CD4-positive, alpha-beta T cell (primary cell): ENCODE measurements around the gene MMS19. TPM values are rescaled to one million over a fixed set of nuclear protein-coding genes. Genes with fewer than 3 reads are reported as not detected.

ENCODE experiments used
- ATAC-seq: fragments of 200-7000 bp; cut with Tn5 transposase; one replicate; pipeline ENCODE4 v1.10.0; 2022; ENCODE audit warnings: mild to moderate bottlenecking; ENCODE audit not compliant: poor library complexity
- CTCF ChIA-PET: fragments of 350-600 bp; sonication (Branson Sonifier 250); formaldehyde crosslinking; loops from one replicate; lab custom pipeline; 2021; ENCODE audit warnings: antibody characterized with exemption, inconsistent platforms; lab: Charles Lee
- POLR2A ChIA-PET: fragments of 350-600 bp; sonication (Branson Sonifier 250); formaldehyde crosslinking; loops from one replicate; lab custom pipeline; 2021; ENCODE audit warnings: antibody characterized with exemption, inconsistent platforms; lab: Charles Lee
- DNase-seq, 14 experiments: peaks; one replicate each; pipeline ENCODE4 v3.0.0-alpha.2; 2013 to 2020; ENCODE audit warnings: mixed read lengths in 2 of 14
- H3K27ac ChIP-seq, 2 donors: one replicate each; pipeline versions ENCODE4 v1.5.1 to v1.7.0; 2013; ENCODE audit warnings: low read length in 2 of 2, low read depth in 1 of 2, mild to moderate bottlenecking in 1 of 2
- H3K27me3 ChIP-seq, 2 experiments: 1 replicate in 1 of 2; 2 replicates in 1 of 2; pipeline versions ENCODE4 v1.6.1 to v1.7.0; 2013; ENCODE audit warnings: low read length in 2 of 2, control low read depth in 1 of 2, mild to moderate bottlenecking in 1 of 2, moderate library complexity in 1 of 2; ENCODE audit not compliant: insufficient read depth in 2 of 2, control insufficient read depth in 1 of 2
- H3K36me3 ChIP-seq: one replicate; pipeline ENCODE4 v1.6.1; 2013; ENCODE audit warnings: low read length, control low read depth; ENCODE audit not compliant: insufficient read depth
- H3K4me1 ChIP-seq: one replicate; pipeline ENCODE4 v1.6.1; 2013; ENCODE audit warnings: low read length, control low read depth; ENCODE audit not compliant: insufficient read depth
- H3K4me3 ChIP-seq: one replicate; pipeline ENCODE4 v1.5.1; 2013; ENCODE audit warnings: mild to moderate bottlenecking, low read length, moderate library complexity
- H3K9me3 ChIP-seq, 2 experiments: 1 replicate in 1 of 2; 2 replicates in 1 of 2; pipeline versions ENCODE4 v1.6.1 to v1.7.0; 2013; ENCODE audit warnings: low read length in 2 of 2, mild to moderate bottlenecking in 2 of 2, control low read depth in 1 of 2, moderate library complexity in 1 of 2; ENCODE audit not compliant: control insufficient read depth in 1 of 2, insufficient read depth in 1 of 2
- H3K27ac Mint-ChIP-seq: one replicate; pipeline ENCODE4 v1.8.0; 2020; ENCODE audit warnings: mixed read lengths
- H3K27me3 Mint-ChIP-seq: one replicate; pipeline ENCODE4 v1.8.0; 2021; ENCODE audit warnings: mixed read lengths
- H3K36me3 Mint-ChIP-seq: one replicate; pipeline ENCODE4 v1.8.0; 2021; ENCODE audit warnings: low read depth, mixed read lengths
- H3K4me1 Mint-ChIP-seq: one replicate; pipeline ENCODE4 v1.8.0; 2021; ENCODE audit warnings: low read depth, mixed read lengths
- H3K4me3 Mint-ChIP-seq: one replicate; pipeline ENCODE4 v1.8.0; 2020; ENCODE audit warnings: mild to moderate bottlenecking, mixed read lengths
- H3K9me3 Mint-ChIP-seq: one replicate; pipeline ENCODE4 v1.8.0; 2020; ENCODE audit warnings: mixed read lengths
- intact Hi-C, 2 experiments: fragments of 100-400 bp; cut with DNase I in 1 of 2; cut with micrococcal nuclease in 1 of 2; formaldehyde crosslinking; loops; one replicate each; pipeline versions ENCODE4 v1.15.1 to v1.9.0; 2023 to 2025; cut with DNase I, micrococcal nuclease
- total RNA-seq, 174 experiments: library from RNA in 2 of 174; stranded (reverse) in 2 of 174; gene quantifications; one replicate each; pipeline ENCODE4 v1.2.3 and lab custom pipeline; 2021 to 2026
- TF ChIP-seq, protein P1 (sequence below): fragments of 200-600 bp; IDR thresholded peaks from one replicate; pipeline ENCODE4 v1.8.0; 2022; ENCODE audit warnings: antibody characterized with exemption, mild to moderate bottlenecking

MMS19 gene
- total RNA-seq, 2 experiments from 2014 or later, result 58.4 to 65.7 TPM

DNA sequence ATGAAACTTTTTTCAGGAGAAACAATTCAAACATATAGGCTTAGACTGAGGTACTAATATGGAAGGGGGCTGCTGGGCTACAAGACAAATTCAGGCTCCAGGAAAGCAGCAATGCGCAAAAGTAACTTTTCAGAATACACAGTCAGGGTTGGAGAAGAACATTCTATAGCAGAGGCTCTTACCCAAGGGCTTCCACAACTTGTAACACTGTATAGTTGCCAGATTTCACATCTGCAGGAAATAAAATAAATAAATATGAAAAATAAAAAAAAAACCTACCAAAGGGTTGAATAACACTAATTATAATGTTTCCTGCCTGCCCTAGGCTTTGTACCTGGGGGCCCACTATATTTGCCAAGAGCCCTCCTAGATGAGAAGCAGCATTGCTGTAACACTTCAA, 14.3 kb downstream of the MMS19 start:
- ChIA-PET CTCF (no interaction called here), POLR2A (interaction anchor here (0.9 to 1.1 kb wide), 2 partner anchors 11 to 15 kb away, joined by 3 to 4 read pairs; partner anchors contain the start of gene UBTD1)
- no peak overlapping the region for H3K4me3 ChIP-seq
- Mint-ChIP-seq H3K27me3 (no peaks in the 10 kb centered on the region), H3K27ac (no peak overlapping the region), H3K4me3 (no peak overlapping the region), H3K9me3 (no peaks in the 10 kb centered on the region), H3K36me3 (peaks cover 58% of the 10 kb centered on the region), H3K4me1 (peaks cover 13% of the 10 kb centered on the region)
- no peak for DNase-seq
- TF ChIP-seq, protein P1, sequence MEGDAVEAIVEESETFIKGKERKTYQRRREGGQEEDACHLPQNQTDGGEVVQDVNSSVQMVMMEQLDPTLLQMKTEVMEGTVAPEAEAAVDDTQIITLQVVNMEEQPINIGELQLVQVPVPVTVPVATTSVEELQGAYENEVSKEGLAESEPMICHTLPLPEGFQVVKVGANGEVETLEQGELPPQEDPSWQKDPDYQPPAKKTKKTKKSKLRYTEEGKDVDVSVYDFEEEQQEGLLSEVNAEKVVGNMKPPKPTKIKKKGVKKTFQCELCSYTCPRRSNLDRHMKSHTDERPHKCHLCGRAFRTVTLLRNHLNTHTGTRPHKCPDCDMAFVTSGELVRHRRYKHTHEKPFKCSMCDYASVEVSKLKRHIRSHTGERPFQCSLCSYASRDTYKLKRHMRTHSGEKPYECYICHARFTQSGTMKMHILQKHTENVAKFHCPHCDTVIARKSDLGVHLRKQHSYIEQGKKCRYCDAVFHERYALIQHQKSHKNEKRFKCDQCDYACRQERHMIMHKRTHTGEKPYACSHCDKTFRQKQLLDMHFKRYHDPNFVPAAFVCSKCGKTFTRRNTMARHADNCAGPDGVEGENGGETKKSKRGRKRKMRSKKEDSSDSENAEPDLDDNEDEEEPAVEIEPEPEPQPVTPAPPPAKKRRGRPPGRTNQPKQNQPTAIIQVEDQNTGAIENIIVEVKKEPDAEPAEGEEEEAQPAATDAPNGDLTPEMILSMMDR, result no peak
- H3K36me3 ChIP-seq, result peaks cover 55% of the 10 kb centered on the region
- no peaks in the 10 kb centered on the region for H3K27me3 ChIP-seq
- H3K27ac ChIP-seq, result no peak overlapping the region
- no peaks in the 10 kb centered on the region for H3K9me3 ChIP-seq
- no peaks in the 10 kb centered on the region for H3K4me1 ChIP-seq
- ATAC-seq, result no peak
- intact Hi-C loops, result no loop called here

DNA sequence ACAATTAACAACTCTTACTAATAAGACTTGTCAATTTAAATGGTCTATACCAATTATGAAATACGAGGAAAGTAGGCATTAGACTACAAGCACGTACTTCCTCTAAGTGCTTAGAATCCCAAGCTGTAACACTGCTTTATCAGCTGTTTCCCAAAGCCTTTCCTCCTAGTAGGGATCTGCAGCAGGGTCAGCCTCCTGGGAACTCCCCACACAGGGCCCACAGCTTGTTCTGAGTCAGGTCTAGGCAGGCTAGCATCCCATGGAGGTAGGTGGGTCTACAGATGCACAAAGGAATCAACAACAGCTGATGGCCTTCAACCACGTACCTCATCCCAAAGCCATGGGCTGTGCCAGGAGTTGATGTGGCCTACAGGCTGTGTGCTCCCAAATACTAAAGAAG, 14.7 kb downstream of the MMS19 start:
- Mint-ChIP-seq H3K27me3 (no peaks in the 10 kb centered on the region), H3K4me1 (peaks cover 9% of the 10 kb centered on the region), H3K4me3 (no peak overlapping the region), H3K36me3 (peaks cover 59% of the 10 kb centered on the region), H3K27ac (no peak overlapping the region), H3K9me3 (no peaks in the 10 kb centered on the region)
- H3K4me3 ChIP-seq, result no peak overlapping the region
- ATAC-seq (no peak), DNase-seq (no peak)
- no peaks in the 10 kb centered on the region for H3K27me3 ChIP-seq
- H3K4me1 ChIP-seq, result no peaks in the 10 kb centered on the region
- ChIA-PET POLR2A (interaction anchor here (1.1 kb wide), 1 partner anchor 16 kb away, joined by 4 read pairs; the partner anchor contains the start of gene UBTD1), CTCF (no interaction called here)
- H3K36me3 ChIP-seq, result peaks cover 56% of the 10 kb centered on the region
- H3K27ac ChIP-seq, result no peak overlapping the region
- intact Hi-C loops, result no loop called here
- TF ChIP-seq, protein P1, result no peak
- H3K9me3 ChIP-seq, result no peaks in the 10 kb centered on the region

DNA sequence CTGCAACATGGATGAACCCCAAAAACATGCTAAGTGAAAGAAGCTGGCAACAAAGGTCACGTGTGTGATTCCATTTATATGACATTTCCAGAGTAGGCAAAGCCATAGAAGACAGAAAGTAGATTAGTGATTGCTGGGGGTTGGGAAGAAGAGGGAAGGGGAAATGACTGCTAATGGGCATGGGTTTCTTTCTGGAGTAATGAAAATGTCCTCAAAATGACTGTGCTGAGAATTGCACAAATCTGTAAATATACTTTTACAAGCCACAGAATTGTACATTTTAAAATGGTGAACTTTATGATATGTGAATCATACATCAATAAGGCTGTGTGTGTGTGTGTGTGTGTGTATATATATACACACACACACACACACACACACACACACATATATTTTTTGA, 15.8 kb downstream of the MMS19 start:
- Mint-ChIP-seq H3K4me1 (peaks cover 5% of the 10 kb centered on the region), H3K36me3 (peaks cover 70% of the 10 kb centered on the region), H3K27me3 (no peaks in the 10 kb centered on the region), H3K9me3 (no peaks in the 10 kb centered on the region), H3K27ac (no peak overlapping the region), H3K4me3 (no peak overlapping the region)
- no peak for DNase-seq
- no peak for ATAC-seq
- Histone ChIP-seq H3K4me3 (no peak overlapping the region), H3K36me3 (peaks cover 63% of the 10 kb centered on the region), H3K4me1 (no peaks in the 10 kb centered on the region), H3K9me3 (no peaks in the 10 kb centered on the region), H3K27ac (no peak overlapping the region), H3K27me3 (no peaks in the 10 kb centered on the region)
- TF ChIP-seq, protein P1, result no peak
- CTCF ChIA-PET, result no interaction called here
- POLR2A ChIA-PET, result no interaction called here
- intact Hi-C loops, result no loop called here
